HL-60 (cell line): ENCODE data around the gene CCDC85C.

Experiments
- GABPA ChIP-seq: IDR thresholded peaks from 2 replicates; pipeline ENCODE4 v1.6.1; 2012; ENCODE audit warnings: low read depth
- POLR2AphosphoS5 ChIP-seq: IDR thresholded peaks from 2 replicates; pipeline ENCODE4 v1.6.1; 2012; ENCODE audit warnings: low read depth
- SPI1 ChIP-seq: IDR thresholded peaks from 2 replicates; pipeline ENCODE4 v1.6.1; 2012; ENCODE audit warnings: low read depth, mild to moderate bottlenecking, borderline replicate concordance
- TF ChIP-seq, protein P1 (sequence below): IDR thresholded peaks from one replicate; pipeline ENCODE4 v1.5.1; 2011; ENCODE audit warnings: low read length, control low read depth, inconsistent platforms; ENCODE audit not compliant: insufficient read depth
- TF ChIP-seq, protein P2 (sequence below): IDR thresholded peaks from 2 replicates; pipeline ENCODE4 v1.6.1; 2012; ENCODE audit warnings: low read depth; ENCODE audit not compliant: insufficient replicate concordance

DNA sequence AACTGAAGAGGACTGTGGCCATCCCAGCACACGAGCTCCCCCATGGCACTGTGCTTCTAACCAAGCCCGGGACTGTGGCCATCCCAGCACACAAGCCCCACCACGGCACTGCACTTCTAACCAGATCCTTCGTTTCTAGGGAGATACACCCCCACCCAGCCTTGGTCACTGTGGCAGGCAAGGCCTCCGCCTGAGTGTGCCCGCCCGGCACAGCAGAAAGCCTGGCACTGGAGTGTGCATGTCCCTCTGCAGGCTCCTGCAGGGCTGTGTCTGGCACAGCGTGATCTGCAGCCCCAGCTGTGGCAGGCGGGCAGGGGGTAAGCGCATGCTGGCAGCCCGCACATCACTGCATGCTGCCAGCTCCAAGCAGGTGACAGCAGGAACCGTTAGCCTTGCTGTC is 49.8 kb downstream of the CCDC85C start:
- TF ChIP-seq, protein P1, sequence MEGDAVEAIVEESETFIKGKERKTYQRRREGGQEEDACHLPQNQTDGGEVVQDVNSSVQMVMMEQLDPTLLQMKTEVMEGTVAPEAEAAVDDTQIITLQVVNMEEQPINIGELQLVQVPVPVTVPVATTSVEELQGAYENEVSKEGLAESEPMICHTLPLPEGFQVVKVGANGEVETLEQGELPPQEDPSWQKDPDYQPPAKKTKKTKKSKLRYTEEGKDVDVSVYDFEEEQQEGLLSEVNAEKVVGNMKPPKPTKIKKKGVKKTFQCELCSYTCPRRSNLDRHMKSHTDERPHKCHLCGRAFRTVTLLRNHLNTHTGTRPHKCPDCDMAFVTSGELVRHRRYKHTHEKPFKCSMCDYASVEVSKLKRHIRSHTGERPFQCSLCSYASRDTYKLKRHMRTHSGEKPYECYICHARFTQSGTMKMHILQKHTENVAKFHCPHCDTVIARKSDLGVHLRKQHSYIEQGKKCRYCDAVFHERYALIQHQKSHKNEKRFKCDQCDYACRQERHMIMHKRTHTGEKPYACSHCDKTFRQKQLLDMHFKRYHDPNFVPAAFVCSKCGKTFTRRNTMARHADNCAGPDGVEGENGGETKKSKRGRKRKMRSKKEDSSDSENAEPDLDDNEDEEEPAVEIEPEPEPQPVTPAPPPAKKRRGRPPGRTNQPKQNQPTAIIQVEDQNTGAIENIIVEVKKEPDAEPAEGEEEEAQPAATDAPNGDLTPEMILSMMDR: no peak
- no peak for TF ChIP-seq GABPA
- TF ChIP-seq POLR2AphosphoS5: no peak
- TF ChIP-seq, protein P2, sequence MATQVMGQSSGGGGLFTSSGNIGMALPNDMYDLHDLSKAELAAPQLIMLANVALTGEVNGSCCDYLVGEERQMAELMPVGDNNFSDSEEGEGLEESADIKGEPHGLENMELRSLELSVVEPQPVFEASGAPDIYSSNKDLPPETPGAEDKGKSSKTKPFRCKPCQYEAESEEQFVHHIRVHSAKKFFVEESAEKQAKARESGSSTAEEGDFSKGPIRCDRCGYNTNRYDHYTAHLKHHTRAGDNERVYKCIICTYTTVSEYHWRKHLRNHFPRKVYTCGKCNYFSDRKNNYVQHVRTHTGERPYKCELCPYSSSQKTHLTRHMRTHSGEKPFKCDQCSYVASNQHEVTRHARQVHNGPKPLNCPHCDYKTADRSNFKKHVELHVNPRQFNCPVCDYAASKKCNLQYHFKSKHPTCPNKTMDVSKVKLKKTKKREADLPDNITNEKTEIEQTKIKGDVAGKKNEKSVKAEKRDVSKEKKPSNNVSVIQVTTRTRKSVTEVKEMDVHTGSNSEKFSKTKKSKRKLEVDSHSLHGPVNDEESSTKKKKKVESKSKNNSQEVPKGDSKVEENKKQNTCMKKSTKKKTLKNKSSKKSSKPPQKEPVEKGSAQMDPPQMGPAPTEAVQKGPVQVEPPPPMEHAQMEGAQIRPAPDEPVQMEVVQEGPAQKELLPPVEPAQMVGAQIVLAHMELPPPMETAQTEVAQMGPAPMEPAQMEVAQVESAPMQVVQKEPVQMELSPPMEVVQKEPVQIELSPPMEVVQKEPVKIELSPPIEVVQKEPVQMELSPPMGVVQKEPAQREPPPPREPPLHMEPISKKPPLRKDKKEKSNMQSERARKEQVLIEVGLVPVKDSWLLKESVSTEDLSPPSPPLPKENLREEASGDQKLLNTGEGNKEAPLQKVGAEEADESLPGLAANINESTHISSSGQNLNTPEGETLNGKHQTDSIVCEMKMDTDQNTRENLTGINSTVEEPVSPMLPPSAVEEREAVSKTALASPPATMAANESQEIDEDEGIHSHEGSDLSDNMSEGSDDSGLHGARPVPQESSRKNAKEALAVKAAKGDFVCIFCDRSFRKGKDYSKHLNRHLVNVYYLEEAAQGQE: no peak
- no peak for TF ChIP-seq SPI1
